RWPE2 (cell line): ENCODE data around the gene ZFP62.

Experiments
- ATAC-seq: fragments of 200-7000 bp; cut with Tn5 transposase; 3 replicates; pipeline ENCODE4 v1.9.1; 2021; ENCODE audit warnings: low read depth
- DNase-seq: peaks from one replicate; pipeline ENCODE4 v3.0.0-alpha.2; 2020; ENCODE audit warnings: low spot score
- H3K27ac ChIP-seq: fragments of 450-650 bp; 2 replicates; pipeline ENCODE4 v1.5.1; 2017; ENCODE audit warnings: mild to moderate bottlenecking; ENCODE audit not compliant: poor library complexity, severe bottlenecking
- H3K27me3 ChIP-seq: fragments of 250-450 bp; sonication (Bioruptor Pico); 2 replicates; pipeline ENCODE4 v1.5.1; 2021; ENCODE audit warnings: mild to moderate bottlenecking, moderate library complexity; ENCODE audit not compliant: insufficient read depth, poor library complexity, severe bottlenecking
- H3K36me3 ChIP-seq: fragments of 250-450 bp; sonication (Bioruptor Pico); 2 replicates; pipeline ENCODE4 v1.5.1; 2020; ENCODE audit warnings: low read depth, mild to moderate bottlenecking, moderate library complexity
- H3K4me1 ChIP-seq: fragments of 250-450 bp; sonication (Bioruptor Pico); 2 replicates; pipeline ENCODE4 v1.5.1; 2021; ENCODE audit warnings: mild to moderate bottlenecking, moderate library complexity; ENCODE audit not compliant: insufficient read depth, poor library complexity, severe bottlenecking
- H3K4me3 ChIP-seq: fragments of 250-450 bp; sonication (Bioruptor Pico); 2 replicates; pipeline ENCODE4 v1.5.1; 2021; ENCODE audit warnings: mild to moderate bottlenecking, moderate library complexity; ENCODE audit not compliant: severe bottlenecking
- H3K9me3 ChIP-seq: fragments of 250-450 bp; sonication (Bioruptor Pico); 2 replicates; pipeline ENCODE4 v1.5.1; 2021; ENCODE audit warnings: mild to moderate bottlenecking, moderate library complexity; ENCODE audit not compliant: severe bottlenecking
- TF ChIP-seq, protein P1 (sequence below): fragments of 450-650 bp; IDR thresholded peaks from one replicate; pipeline ENCODE4 v1.5.1; 2017; ENCODE audit warnings: mild to moderate bottlenecking, moderate library complexity; ENCODE audit not compliant: poor library complexity, severe bottlenecking

ZFP62 gene

DNA sequence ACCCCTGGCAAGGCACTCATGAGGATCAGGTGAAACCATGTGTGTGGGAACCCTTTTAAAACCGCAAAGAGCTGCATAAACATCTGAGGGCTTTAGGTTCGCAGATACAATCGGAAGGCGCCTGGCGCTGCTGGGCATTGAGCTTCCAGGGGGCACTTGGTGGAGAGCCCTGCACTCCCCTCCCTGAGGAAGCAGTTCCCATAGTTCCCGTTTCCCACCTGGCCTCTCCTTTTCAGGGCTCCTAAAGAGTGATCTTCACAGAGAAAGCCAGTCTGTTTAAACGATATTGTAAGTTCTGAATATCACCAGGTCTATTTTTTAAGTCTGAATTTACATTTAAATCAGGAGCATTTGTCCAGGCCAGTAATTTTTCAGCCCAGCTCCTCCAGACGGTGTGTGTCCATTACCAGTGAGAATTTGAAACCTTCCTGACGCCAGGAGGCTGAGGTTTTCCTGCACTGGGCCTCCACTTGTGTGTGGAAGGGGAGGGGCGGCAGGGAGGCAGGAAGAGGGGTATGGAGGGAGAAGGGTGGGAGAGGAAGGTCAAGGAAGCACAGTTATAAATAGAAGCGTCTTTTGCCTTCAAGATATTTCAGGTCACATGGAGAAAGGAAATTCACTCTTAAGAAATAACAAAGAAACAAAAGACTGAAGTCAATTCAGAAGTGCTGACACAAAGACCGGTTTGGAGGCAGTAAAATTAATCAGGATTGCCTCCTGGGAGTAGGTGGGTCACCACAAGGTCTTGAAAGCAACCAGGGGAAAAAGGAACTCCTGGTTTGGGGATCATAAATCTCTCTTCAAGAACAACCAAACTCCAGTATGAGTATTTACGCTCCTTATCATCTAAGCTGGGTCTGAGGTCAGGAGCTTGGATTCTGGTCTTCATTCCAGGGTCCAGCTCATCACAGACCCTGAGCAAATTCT lies 44.2 kb downstream of the ZFP62 start:
- ATAC-seq (no peak), DNase-seq (no peak)
- Histone ChIP-seq H3K4me1 (peaks cover 7% of the 10 kb centered on the region), H3K36me3 (no peaks in the 10 kb centered on the region), H3K27me3 (no peaks in the 10 kb centered on the region), H3K27ac (no peak overlapping the region), H3K4me3 (no peak overlapping the region), H3K9me3 (no peaks in the 10 kb centered on the region)
- TF ChIP-seq, protein P1, sequence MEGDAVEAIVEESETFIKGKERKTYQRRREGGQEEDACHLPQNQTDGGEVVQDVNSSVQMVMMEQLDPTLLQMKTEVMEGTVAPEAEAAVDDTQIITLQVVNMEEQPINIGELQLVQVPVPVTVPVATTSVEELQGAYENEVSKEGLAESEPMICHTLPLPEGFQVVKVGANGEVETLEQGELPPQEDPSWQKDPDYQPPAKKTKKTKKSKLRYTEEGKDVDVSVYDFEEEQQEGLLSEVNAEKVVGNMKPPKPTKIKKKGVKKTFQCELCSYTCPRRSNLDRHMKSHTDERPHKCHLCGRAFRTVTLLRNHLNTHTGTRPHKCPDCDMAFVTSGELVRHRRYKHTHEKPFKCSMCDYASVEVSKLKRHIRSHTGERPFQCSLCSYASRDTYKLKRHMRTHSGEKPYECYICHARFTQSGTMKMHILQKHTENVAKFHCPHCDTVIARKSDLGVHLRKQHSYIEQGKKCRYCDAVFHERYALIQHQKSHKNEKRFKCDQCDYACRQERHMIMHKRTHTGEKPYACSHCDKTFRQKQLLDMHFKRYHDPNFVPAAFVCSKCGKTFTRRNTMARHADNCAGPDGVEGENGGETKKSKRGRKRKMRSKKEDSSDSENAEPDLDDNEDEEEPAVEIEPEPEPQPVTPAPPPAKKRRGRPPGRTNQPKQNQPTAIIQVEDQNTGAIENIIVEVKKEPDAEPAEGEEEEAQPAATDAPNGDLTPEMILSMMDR, result no peak

DNA sequence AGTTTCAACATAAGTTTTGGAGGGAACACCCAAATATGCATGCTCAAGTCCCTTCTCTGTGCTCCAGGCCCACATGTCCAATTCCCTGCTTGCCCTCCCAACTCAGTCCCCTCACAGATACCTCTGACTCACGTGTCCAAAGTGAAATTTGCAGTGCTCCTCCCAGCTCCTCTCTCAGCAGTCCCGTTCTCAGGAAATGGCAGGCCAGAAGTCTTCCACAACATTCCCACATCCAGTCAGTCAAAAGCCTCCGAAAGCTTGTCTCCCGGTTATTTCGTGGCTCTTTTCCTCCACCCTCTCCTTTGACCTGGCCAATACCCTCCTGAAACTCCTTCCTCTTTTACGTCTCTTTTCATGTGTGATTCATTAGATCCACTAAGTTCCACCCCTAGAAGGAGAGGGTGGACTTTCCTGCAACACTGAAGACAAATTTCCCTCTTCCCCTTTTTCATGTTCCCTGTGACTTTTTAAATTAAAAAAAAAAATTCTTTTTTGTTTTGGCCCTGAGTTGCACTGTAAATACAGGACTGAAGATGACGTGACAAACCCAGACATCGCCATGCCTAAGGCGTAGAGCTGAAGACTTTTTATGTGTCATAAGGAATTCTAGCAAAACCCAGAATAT lies 45.7 kb downstream of the ZFP62 start:
- H3K4me3 ChIP-seq, result no peak overlapping the region

DNA sequence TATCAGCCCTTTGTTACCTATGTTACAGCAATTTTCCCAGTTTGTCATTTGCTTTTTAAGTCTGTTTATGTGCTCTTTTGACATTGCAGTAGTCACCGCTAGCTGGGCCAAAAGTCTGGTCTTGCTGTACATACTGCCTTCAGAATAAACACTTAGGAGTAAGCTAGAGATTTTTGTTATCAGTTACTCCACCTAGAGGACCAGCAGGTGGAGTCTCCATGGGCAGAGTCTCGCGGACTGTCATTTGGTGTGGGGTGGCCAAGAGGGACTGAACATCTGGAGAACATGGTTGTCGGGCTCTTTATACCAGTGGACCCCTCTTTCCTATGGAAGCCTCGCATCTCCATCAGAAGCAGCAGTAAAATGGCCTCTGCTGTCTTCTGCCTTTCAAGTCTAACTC lies 47.7 kb downstream of the ZFP62 start:
- TF ChIP-seq, protein P1, result peak; percentile 34

More for the DNA sequence above, 45.7 kb downstream of the ZFP62 start:
- H3K4me1 ChIP-seq, result peaks cover 16% of the 10 kb centered on the region
- no peaks in the 10 kb centered on the region for H3K9me3 ChIP-seq
- TF ChIP-seq, protein P1, result no peak
- no peak for DNase-seq
- H3K27ac ChIP-seq, result no peak overlapping the region
- ATAC-seq, result no peak
- H3K36me3 ChIP-seq, result no peaks in the 10 kb centered on the region
- H3K27me3 ChIP-seq, result no peaks in the 10 kb centered on the region

DNA sequence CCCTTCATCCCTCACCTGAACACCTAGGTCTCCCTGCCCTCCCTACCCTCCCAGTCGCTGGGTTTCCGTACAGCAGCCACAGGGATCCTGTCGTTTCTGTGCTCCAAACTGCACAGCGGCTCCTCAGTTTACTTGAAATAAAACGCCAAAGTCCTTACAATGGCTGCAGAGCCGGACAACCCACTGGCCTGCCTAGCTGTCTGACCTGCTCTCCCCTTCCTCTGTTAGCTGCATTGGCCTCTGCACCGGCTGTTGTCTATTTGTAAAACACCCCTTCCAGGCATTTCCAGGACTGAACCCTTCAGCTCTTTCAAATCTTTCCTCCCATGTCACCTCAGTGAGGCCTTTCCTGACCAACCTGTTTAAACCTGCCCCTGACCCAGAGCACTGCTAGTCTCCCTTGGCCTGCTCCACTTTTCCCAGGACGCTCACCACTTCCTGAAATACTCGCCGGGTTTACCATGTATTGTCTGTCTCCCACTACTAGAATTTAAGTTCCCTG lies 49.4 kb downstream of the ZFP62 start:
- DNase-seq, result peak; percentile 61
- H3K4me1 ChIP-seq, result peaks cover 31% of the 10 kb centered on the region
- H3K27me3 ChIP-seq, result no peaks in the 10 kb centered on the region
- H3K36me3 ChIP-seq, result no peaks in the 10 kb centered on the region
- H3K4me3 ChIP-seq, result peak overlapping the region; percentile 43
- peak; percentile 25 for ATAC-seq
- peak overlapping the region; percentile 82 for H3K27ac ChIP-seq
- H3K9me3 ChIP-seq, result no peaks in the 10 kb centered on the region
- TF ChIP-seq, protein P1, result no peak

More for the DNA sequence above, 47.7 kb downstream of the ZFP62 start:
- H3K4me1 ChIP-seq, result peaks cover 25% of the 10 kb centered on the region
- ATAC-seq (no peak), DNase-seq (peak; percentile 32)
- no peak overlapping the region for H3K4me3 ChIP-seq
- H3K27me3 ChIP-seq, result no peaks in the 10 kb centered on the region
- no peak overlapping the region for H3K27ac ChIP-seq
- no peaks in the 10 kb centered on the region for H3K36me3 ChIP-seq
- no peaks in the 10 kb centered on the region for H3K9me3 ChIP-seq
